Measurements from ENCODE around the gene NOL3.

DNA sequence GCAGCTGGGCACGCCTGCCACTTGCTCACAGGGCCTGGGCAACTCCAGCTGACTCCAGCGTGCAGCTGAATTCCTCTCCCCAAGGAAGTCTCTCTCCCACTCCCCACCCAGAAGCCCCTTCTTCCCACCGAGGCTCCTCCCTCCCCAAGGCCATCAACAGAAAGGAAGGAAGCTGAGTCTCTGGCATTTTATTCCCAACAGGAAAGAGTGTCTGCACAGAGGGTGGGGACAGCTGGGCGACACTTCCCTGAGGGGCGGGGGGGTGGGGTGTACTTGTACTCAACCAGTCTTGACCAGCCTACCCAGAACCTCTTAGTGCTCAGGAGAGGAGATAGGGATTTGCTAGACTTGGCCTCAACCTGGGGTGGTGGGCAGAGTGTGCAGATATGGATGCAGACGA, 19.7 kb downstream of the NOL3 start, which contains the start of gene EXOC3L1:
- no peak for TF ChIP-seq POLR2A (IDR thresholded peaks at IDR 0.05)
- TF ChIP-seq, protein P1, sequence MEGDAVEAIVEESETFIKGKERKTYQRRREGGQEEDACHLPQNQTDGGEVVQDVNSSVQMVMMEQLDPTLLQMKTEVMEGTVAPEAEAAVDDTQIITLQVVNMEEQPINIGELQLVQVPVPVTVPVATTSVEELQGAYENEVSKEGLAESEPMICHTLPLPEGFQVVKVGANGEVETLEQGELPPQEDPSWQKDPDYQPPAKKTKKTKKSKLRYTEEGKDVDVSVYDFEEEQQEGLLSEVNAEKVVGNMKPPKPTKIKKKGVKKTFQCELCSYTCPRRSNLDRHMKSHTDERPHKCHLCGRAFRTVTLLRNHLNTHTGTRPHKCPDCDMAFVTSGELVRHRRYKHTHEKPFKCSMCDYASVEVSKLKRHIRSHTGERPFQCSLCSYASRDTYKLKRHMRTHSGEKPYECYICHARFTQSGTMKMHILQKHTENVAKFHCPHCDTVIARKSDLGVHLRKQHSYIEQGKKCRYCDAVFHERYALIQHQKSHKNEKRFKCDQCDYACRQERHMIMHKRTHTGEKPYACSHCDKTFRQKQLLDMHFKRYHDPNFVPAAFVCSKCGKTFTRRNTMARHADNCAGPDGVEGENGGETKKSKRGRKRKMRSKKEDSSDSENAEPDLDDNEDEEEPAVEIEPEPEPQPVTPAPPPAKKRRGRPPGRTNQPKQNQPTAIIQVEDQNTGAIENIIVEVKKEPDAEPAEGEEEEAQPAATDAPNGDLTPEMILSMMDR (IDR thresholded peaks at IDR 0.05), result no peak
